ENCODE results near the gene BICC1.

The BICC1 gene

DNA sequence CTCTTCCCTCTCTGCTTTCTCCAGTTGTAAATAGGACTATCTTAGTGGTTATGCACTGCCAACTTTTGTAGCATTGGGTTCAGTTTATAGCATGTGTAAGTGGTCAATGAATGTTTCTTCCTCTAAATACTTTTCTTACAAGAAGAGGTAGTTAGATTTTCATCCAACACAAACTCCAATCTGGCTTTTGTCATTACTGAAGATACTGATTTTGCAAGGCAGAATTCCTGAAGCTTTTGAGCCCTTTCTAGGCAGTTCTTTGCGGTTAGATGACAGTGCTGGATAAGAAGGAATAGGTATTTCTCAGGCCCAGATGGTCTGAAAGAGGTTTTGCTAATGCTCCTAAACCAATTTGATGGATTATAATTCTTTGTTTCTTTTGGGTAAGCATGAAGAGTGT lies 60.5 kb downstream of the BICC1 start:
- Histone ChIP-seq H2BK12ac (ENCODE audit: low read length) (no peak overlapping the region), H3K4ac (ENCODE audit: low read length) (no peak overlapping the region), H2AFZ (ENCODE audit: low read length) (no peak overlapping the region), H3K9ac (ENCODE audit: low read depth, low read length, poor library complexity) (no peak overlapping the region), H2BK120ac (ENCODE audit: low read depth, low read length) (no peak overlapping the region), H3K4me3 (ENCODE audit: low read length in 2 of 2) (no peak overlapping the region), H3K27me3 (ENCODE audit: control insufficient read depth in 3 of 3, insufficient read depth in 3 of 3, low read depth in 1 of 3, low read length in 3 of 3) (no peaks in the 10 kb centered on the region), H2BK5ac (ENCODE audit: low read length) (no peak overlapping the region), H3K14ac (ENCODE audit: low read length) (no peak overlapping the region), H3K27ac (replicated peaks; ENCODE audit: low read length) (no peak overlapping the region), H3K36me3 (replicated peaks in 1 of 2; ENCODE audit: control insufficient read depth in 2 of 2, insufficient read depth in 2 of 2, low read length in 2 of 2) (no peaks in the 10 kb centered on the region), H3K4me2 (ENCODE audit: insufficient read depth, low read length, poor library complexity, severe bottlenecking) (no peak overlapping the region), H3K23ac (ENCODE audit: low read depth, low read length, poor library complexity) (no peak overlapping the region), H2AK5ac (ENCODE audit: low read depth, low read length) (no peak overlapping the region), H4K8ac (ENCODE audit: low read depth, low read length) (no peak overlapping the region), H2BK15ac (ENCODE audit: low read length) (no peak overlapping the region), H4K91ac (ENCODE audit: low read depth, low read length, poor library complexity) (no peak overlapping the region), H3K9me3 (replicated peaks in 1 of 2; ENCODE audit: control insufficient read depth in 2 of 2, insufficient read depth in 1 of 2, low read depth in 1 of 2, low read length in 2 of 2) (no peaks in the 10 kb centered on the region), H3K18ac (ENCODE audit: low read length) (no peak overlapping the region), H3K4me1 (ENCODE audit: control insufficient read depth in 2 of 2, insufficient read depth in 1 of 2, low read depth in 1 of 2, low read length in 2 of 2) (peaks cover 4 to 5% of the 10 kb centered on the region in 2 donors), H3K79me1 (ENCODE audit: low read depth, low read length) (no peaks in the 10 kb centered on the region)
- no CpG with 5 or more reads among the region's 1 CpG for WGBS, 2 donors (ENCODE audit: extremely low coverage in 2 of 2, insufficient read length in 2 of 2, insufficient replicate concordance in 1 of 2)
- no peak for DNase-seq (ENCODE audit: low spot score)

DNA sequence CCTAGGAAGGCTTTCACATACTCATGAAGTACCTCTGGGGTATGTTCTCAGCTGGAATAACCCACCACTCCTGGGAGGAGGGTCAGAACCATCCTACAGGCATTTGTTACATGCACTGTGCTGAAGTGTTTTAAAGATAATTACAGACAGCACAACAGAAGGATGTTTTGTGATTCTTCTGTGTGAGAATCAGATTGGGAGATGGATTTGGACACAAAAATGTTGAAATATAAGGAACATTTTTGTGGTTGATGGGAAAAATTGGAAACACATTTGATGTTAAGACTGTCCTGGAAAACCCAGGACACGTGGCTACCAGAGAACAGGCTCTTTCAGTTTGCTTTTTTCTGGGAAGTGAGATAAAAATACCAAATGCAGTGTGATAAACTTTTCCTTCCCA lies 61.4 kb downstream of the BICC1 start:
- H3K18ac ChIP-seq (ENCODE audit: low read length): no peak overlapping the region
- no peak for DNase-seq (ENCODE audit: low spot score)
- peaks cover 4 to 8% of the 10 kb centered on the region in 2 donors for H3K4me1 ChIP-seq (ENCODE audit: control insufficient read depth in 2 of 2, insufficient read depth in 1 of 2, low read depth in 1 of 2, low read length in 2 of 2)
- no peak overlapping the region for H2BK12ac ChIP-seq (ENCODE audit: low read length)
- no peak overlapping the region for H3K27ac ChIP-seq (replicated peaks; ENCODE audit: low read length)
- H2BK5ac ChIP-seq (ENCODE audit: low read length): no peak overlapping the region
- H3K9me3 ChIP-seq (replicated peaks in 1 of 2; ENCODE audit: control insufficient read depth in 2 of 2, insufficient read depth in 1 of 2, low read depth in 1 of 2, low read length in 2 of 2): no peaks in the 10 kb centered on the region
- no peak overlapping the region for H3K23ac ChIP-seq (ENCODE audit: low read depth, low read length, poor library complexity)
- H3K9ac ChIP-seq (ENCODE audit: low read depth, low read length, poor library complexity): no peak overlapping the region
- no peak overlapping the region for H2AFZ ChIP-seq (ENCODE audit: low read length)
- no peaks in the 10 kb centered on the region for H3K27me3 ChIP-seq (ENCODE audit: control insufficient read depth in 3 of 3, insufficient read depth in 3 of 3, low read depth in 1 of 3, low read length in 3 of 3)
- H3K14ac ChIP-seq (ENCODE audit: low read length): no peak overlapping the region
- no peak overlapping the region for H3K4me2 ChIP-seq (ENCODE audit: insufficient read depth, low read length, poor library complexity, severe bottlenecking)
- H3K4ac ChIP-seq (ENCODE audit: low read length): no peak overlapping the region
- H2BK120ac ChIP-seq (ENCODE audit: low read depth, low read length): no peak overlapping the region
- H2BK15ac ChIP-seq (ENCODE audit: low read length): no peak overlapping the region
- H3K79me1 ChIP-seq (ENCODE audit: low read depth, low read length): no peaks in the 10 kb centered on the region
- H4K91ac ChIP-seq (ENCODE audit: low read depth, low read length, poor library complexity): no peak overlapping the region
- no peak overlapping the region for H2AK5ac ChIP-seq (ENCODE audit: low read depth, low read length)
- no peak overlapping the region for H3K4me3 ChIP-seq (ENCODE audit: low read length in 2 of 2)
- H3K36me3 ChIP-seq (replicated peaks in 1 of 2; ENCODE audit: control insufficient read depth in 2 of 2, insufficient read depth in 2 of 2, low read length in 2 of 2): no peaks in the 10 kb centered on the region
- WGBS, 2 donors (ENCODE audit: extremely low coverage in 2 of 2, insufficient read length in 2 of 2, insufficient replicate concordance in 1 of 2): no CpG with 5 or more reads among the region's 1 CpG
- H4K8ac ChIP-seq (ENCODE audit: low read depth, low read length): no peak overlapping the region

DNA sequence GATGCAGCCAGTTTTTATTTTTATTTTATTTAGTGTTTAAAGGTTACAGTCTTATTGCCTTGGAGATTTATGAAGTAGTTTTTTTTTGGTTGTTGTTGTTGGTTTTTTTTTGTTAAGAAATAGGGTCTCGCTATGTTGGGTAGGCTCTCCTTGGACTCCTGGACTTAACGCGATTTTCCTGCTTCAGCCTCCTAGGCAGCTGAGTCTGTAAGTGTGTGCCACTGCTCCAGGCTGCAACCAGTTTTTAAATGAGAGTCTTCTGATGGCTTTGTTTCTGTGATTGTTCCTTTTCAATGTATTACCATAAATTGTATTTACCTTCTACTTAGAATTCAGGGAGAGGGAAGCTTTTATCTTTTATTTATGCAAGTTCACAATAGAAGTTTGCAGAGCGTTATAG lies 62.8 kb downstream of the BICC1 start:
- Histone ChIP-seq H3K27ac (replicated peaks; ENCODE audit: low read length) (no peak overlapping the region), H3K14ac (ENCODE audit: low read length) (no peak overlapping the region), H3K4me1 (ENCODE audit: control insufficient read depth in 2 of 2, insufficient read depth in 1 of 2, low read depth in 1 of 2, low read length in 2 of 2) (peaks cover 4 to 8% of the 10 kb centered on the region in 2 donors), H3K18ac (ENCODE audit: low read length) (no peak overlapping the region), H2BK120ac (ENCODE audit: low read depth, low read length) (no peak overlapping the region), H4K8ac (ENCODE audit: low read depth, low read length) (no peak overlapping the region), H2BK12ac (ENCODE audit: low read length) (no peak overlapping the region), H3K79me1 (ENCODE audit: low read depth, low read length) (no peaks in the 10 kb centered on the region), H2BK5ac (ENCODE audit: low read length) (no peak overlapping the region), H2AK5ac (ENCODE audit: low read depth, low read length) (no peak overlapping the region), H3K4me3 (ENCODE audit: low read length in 2 of 2) (no peak overlapping the region), H4K91ac (ENCODE audit: low read depth, low read length, poor library complexity) (no peak overlapping the region), H3K23ac (ENCODE audit: low read depth, low read length, poor library complexity) (no peak overlapping the region), H2BK15ac (ENCODE audit: low read length) (no peak overlapping the region), H3K4ac (ENCODE audit: low read length) (no peak overlapping the region), H2AFZ (ENCODE audit: low read length) (no peak overlapping the region), H3K9me3 (replicated peaks in 1 of 2; ENCODE audit: control insufficient read depth in 2 of 2, insufficient read depth in 1 of 2, low read depth in 1 of 2, low read length in 2 of 2) (no peaks in the 10 kb centered on the region), H3K27me3 (ENCODE audit: control insufficient read depth in 3 of 3, insufficient read depth in 3 of 3, low read depth in 1 of 3, low read length in 3 of 3) (no peaks in the 10 kb centered on the region), H3K4me2 (ENCODE audit: insufficient read depth, low read length, poor library complexity, severe bottlenecking) (no peak overlapping the region), H3K36me3 (replicated peaks in 1 of 2; ENCODE audit: control insufficient read depth in 2 of 2, insufficient read depth in 2 of 2, low read length in 2 of 2) (no peaks in the 10 kb centered on the region), H3K9ac (ENCODE audit: low read depth, low read length, poor library complexity) (no peak overlapping the region)
- DNase-seq (ENCODE audit: low spot score): no peak
- no CpG with 5 or more reads among the region's 4 CpGs for WGBS, 2 donors (ENCODE audit: extremely low coverage in 2 of 2, insufficient read length in 2 of 2, insufficient replicate concordance in 1 of 2)

DNA sequence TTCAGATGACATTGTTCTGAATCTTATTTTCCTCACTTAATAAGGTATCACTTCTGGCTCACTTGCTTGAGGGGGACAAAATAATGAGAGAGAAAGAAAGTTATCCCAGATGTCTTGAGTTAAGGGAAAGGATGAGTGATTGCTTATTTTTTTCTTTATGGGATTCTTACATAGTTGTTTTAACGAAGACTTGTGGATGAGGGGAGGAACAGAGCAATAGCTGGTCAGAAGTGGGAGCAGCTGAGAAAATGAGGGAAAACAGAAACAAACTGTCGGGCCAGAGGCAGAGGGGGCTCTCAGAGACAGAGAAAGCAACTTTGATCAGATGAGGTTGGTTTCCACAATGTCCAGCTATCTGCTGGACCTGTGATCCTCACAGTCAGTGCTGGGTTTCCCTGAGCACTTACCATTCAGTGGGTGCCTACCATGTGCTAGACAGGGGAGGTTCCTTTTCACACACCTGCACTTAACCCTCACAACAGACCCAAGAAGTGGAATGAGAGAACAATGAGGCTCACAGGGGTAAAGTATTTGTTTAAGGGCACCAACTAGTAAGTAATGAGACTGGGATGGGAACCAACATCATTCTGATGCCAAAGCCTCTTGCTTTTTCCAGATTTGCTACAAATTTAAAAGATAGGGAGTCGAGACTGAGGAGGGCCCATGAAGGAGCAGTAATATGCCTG lies 64.2 kb downstream of the BICC1 start:
- H4K8ac ChIP-seq (ENCODE audit: low read depth, low read length): no peak overlapping the region
- H3K14ac ChIP-seq (ENCODE audit: low read length): no peak overlapping the region
- no peak overlapping the region for H3K23ac ChIP-seq (ENCODE audit: low read depth, low read length, poor library complexity)
- H2AK5ac ChIP-seq (ENCODE audit: low read depth, low read length): no peak overlapping the region
- no peak overlapping the region for H3K4ac ChIP-seq (ENCODE audit: low read length)
- no peak overlapping the region for H3K4me2 ChIP-seq (ENCODE audit: insufficient read depth, low read length, poor library complexity, severe bottlenecking)
- no peak overlapping the region for H3K27ac ChIP-seq (replicated peaks; ENCODE audit: low read length)
- no peak overlapping the region for H2BK120ac ChIP-seq (ENCODE audit: low read depth, low read length)
- H3K4me1 ChIP-seq (ENCODE audit: control insufficient read depth in 2 of 2, insufficient read depth in 1 of 2, low read depth in 1 of 2, low read length in 2 of 2): peaks cover 4 to 8% of the 10 kb centered on the region in 2 donors
- no peak overlapping the region for H3K9ac ChIP-seq (ENCODE audit: low read depth, low read length, poor library complexity)
- H2BK12ac ChIP-seq (ENCODE audit: low read length): no peak overlapping the region
- no CpG with 5 or more reads among the region's 3 CpGs for WGBS, 2 donors (ENCODE audit: extremely low coverage in 2 of 2, insufficient read length in 2 of 2, insufficient replicate concordance in 1 of 2)
- no peaks in the 10 kb centered on the region for H3K36me3 ChIP-seq (replicated peaks in 1 of 2; ENCODE audit: control insufficient read depth in 2 of 2, insufficient read depth in 2 of 2, low read length in 2 of 2)
- H2AFZ ChIP-seq (ENCODE audit: low read length): no peak overlapping the region
- no peak overlapping the region for H3K4me3 ChIP-seq (ENCODE audit: low read length in 2 of 2)
- DNase-seq (ENCODE audit: low spot score): no peak
- no peak overlapping the region for H2BK5ac ChIP-seq (ENCODE audit: low read length)
- H3K18ac ChIP-seq (ENCODE audit: low read length): no peak overlapping the region
- H4K91ac ChIP-seq (ENCODE audit: low read depth, low read length, poor library complexity): no peak overlapping the region
- H2BK15ac ChIP-seq (ENCODE audit: low read length): no peak overlapping the region
- H3K9me3 ChIP-seq (replicated peaks in 1 of 2; ENCODE audit: control insufficient read depth in 2 of 2, insufficient read depth in 1 of 2, low read depth in 1 of 2, low read length in 2 of 2): no peaks in the 10 kb centered on the region
- no peaks in the 10 kb centered on the region for H3K27me3 ChIP-seq (ENCODE audit: control insufficient read depth in 3 of 3, insufficient read depth in 3 of 3, low read depth in 1 of 3, low read length in 3 of 3)
- no peaks in the 10 kb centered on the region for H3K79me1 ChIP-seq (ENCODE audit: low read depth, low read length)
